Measurements from ENCODE around the gene EPRS1.
"Not testable (repeated sequence)": the region's sequence is repeated elsewhere in the genome, so short reads cannot be mapped to it uniquely, and the experiment has no call there.

Gene EPRS1

GRCh38 chr1:220056374-220056773 is 10.1 kb upstream of the EPRS1 start:
- CTCF ChIA-PET, result no interaction called here
- no peak for DNase-seq (ENCODE audit: low spot score)
- TF ChIP-seq CTCF (conservative IDR thresholded peaks at IDR 0.05; ENCODE audit: low read depth), result no peak
- POLR2A ChIA-PET (ENCODE audit: low non-redundant PET), result no interaction called here
- H3K27ac ChIP-seq, result no peak overlapping the region

GRCh38 chr1:220045356-220046051 is 801 bp downstream of the EPRS1 start:
- no peak for TF ChIP-seq CTCF (conservative IDR thresholded peaks at IDR 0.05; ENCODE audit: low read depth)
- DNase-seq (ENCODE audit: low spot score), result peak; percentile 46
- ChIA-PET POLR2A (ENCODE audit: low non-redundant PET) (interaction anchor here (0.6 kb wide), 2 partner anchors 43 to 181 kb away, joined by 3 to 6 read pairs; no protein-coding TSS in a partner anchor), CTCF (interaction anchor here (0.9 kb wide), 1 partner anchor 59 kb away, joined by 7 read pairs; no protein-coding TSS in a partner anchor)
- peak overlapping the region; percentile 92 for H3K27ac ChIP-seq

- CTCF ChIA-PET, result interaction anchor here (0.7 kb wide), 1 partner anchor 78 kb away, joined by 3 read pairs; no protein-coding TSS in a partner anchor
Observed at GRCh38 chr1:220044678-220045355, 1.5 kb downstream of the EPRS1 start.

GRCh38 chr1:220043646-220044045 is 2.7 kb downstream of the EPRS1 start:
- POLR2A ChIA-PET (ENCODE audit: low non-redundant PET), result no interaction called here
- DNase-seq (ENCODE audit: low spot score), result no peak
- no peak overlapping the region for H3K27ac ChIP-seq
- no peak for TF ChIP-seq CTCF (conservative IDR thresholded peaks at IDR 0.05; ENCODE audit: low read depth)
- CTCF ChIA-PET, result interaction anchor here (0.6 to 0.7 kb wide), 2 partner anchors 26 to 47 kb away, joined by 3 read pairs; no protein-coding TSS in a partner anchor

More at GRCh38 chr1:220044678-220045355, 1.5 kb downstream of the EPRS1 start:
- no peak for TF ChIP-seq CTCF (conservative IDR thresholded peaks at IDR 0.05; ENCODE audit: low read depth)
- no peak for DNase-seq (ENCODE audit: low spot score)
- POLR2A ChIA-PET (ENCODE audit: low non-redundant PET), result interaction anchor here (0.5 kb wide), 1 partner anchor 214 kb away, joined by 3 read pairs; no protein-coding TSS in a partner anchor
- H3K27ac ChIP-seq, result peak overlapping the region; percentile 44; the same call in 1 of the 2 replicates

GRCh38 chr1:220040028-220040596 is 6.2 kb downstream of the EPRS1 start:
- DNase-seq (ENCODE audit: low spot score), result no peak
- H3K27ac ChIP-seq, result no peak overlapping the region
- CTCF ChIA-PET, result interaction anchor here (0.7 to 1.3 kb wide), 2 partner anchors 49 to 52 kb away, joined by 4 read pairs; no protein-coding TSS in a partner anchor
- POLR2A ChIA-PET (ENCODE audit: low non-redundant PET), result interaction anchor here (0.6 kb wide), 1 partner anchor 49 kb away, joined by 3 read pairs; no protein-coding TSS in a partner anchor
- TF ChIP-seq CTCF (conservative IDR thresholded peaks at IDR 0.05; ENCODE audit: low read depth), result no peak

- no peak for DNase-seq (ENCODE audit: low spot score)
- CTCF ChIA-PET, result interaction anchor here (0.6 to 0.9 kb wide), 4 partner anchors 10 to 41 kb away, joined by 3 to 4 read pairs (median 4); no protein-coding TSS in a partner anchor
Observed at GRCh38 chr1:220038640-220039039, 7.7 kb downstream of the EPRS1 start.

GRCh38 chr1:220037810-220038209 is 8.5 kb downstream of the EPRS1 start:
- CTCF ChIA-PET, result interaction anchor here (0.6 to 0.9 kb wide), 3 partner anchors 12 to 26 kb away, joined by 3 to 4 read pairs (median 4); no protein-coding TSS in a partner anchor
- POLR2A ChIA-PET (ENCODE audit: low non-redundant PET), result interaction anchor here (0.7 kb wide), 1 partner anchor 122 kb away, joined by 5 read pairs; no protein-coding TSS in a partner anchor
- not testable (repeated sequence) for DNase-seq (ENCODE audit: low spot score)

More at GRCh38 chr1:220038640-220039039, 7.7 kb downstream of the EPRS1 start:
- POLR2A ChIA-PET (ENCODE audit: low non-redundant PET), result interaction anchor here (0.7 kb wide), 1 partner anchor 122 kb away, joined by 5 read pairs; no protein-coding TSS in a partner anchor
- no peak for TF ChIP-seq CTCF (conservative IDR thresholded peaks at IDR 0.05; ENCODE audit: low read depth)
- H3K27ac ChIP-seq, result no peak overlapping the region

More at GRCh38 chr1:220037810-220038209, 8.5 kb downstream of the EPRS1 start:
- not testable (repeated sequence) for H3K27ac ChIP-seq

Measured in RWPE1 (cell line).